NK-92 (cell line): ENCODE data around the gene PLEKHG5.

Source experiments
- DNase-seq: peaks from one replicate; lab custom pipeline; 2025; ENCODE audit not compliant: unreplicated experiment; lab: John Stamatoyannopoulos, UW

Gene PLEKHG5

GRCh38 chr1:6511056-6511455 lies 19.6 kb upstream of the PLEKHG5 start:
- no peak for DNase-seq

- DNase-seq, result no peak
These were observed 19.0 kb upstream of the PLEKHG5 start for GRCh38 chr1:6510493-6510892.

GRCh38 chr1:6509919-6510291 lies 18.4 kb upstream of the PLEKHG5 start:
- no peak for DNase-seq

- no peak for DNase-seq
These were observed 17.9 kb upstream of the PLEKHG5 start for GRCh38 chr1:6509220-6509918.

DNA sequence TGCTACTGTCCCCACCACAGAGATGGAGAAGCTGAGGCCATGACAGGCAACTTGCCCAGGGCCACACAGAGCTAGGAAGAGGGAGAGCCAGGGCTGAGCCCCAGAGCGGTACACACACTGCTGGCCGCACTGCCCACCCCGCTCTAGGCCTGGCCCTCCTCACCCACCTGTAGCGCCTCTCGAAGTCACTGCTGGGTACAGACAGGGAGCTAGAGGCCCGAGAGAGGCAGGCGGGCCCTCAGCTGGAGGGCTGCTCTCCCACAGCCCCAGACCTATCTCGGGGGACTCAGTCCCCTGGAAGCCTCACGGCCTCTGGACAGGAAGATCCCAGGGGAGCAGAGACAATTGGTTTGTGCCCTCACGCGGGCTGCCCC lies 17.3 kb upstream of the PLEKHG5 start:
- DNase-seq, result no peak

DNA sequence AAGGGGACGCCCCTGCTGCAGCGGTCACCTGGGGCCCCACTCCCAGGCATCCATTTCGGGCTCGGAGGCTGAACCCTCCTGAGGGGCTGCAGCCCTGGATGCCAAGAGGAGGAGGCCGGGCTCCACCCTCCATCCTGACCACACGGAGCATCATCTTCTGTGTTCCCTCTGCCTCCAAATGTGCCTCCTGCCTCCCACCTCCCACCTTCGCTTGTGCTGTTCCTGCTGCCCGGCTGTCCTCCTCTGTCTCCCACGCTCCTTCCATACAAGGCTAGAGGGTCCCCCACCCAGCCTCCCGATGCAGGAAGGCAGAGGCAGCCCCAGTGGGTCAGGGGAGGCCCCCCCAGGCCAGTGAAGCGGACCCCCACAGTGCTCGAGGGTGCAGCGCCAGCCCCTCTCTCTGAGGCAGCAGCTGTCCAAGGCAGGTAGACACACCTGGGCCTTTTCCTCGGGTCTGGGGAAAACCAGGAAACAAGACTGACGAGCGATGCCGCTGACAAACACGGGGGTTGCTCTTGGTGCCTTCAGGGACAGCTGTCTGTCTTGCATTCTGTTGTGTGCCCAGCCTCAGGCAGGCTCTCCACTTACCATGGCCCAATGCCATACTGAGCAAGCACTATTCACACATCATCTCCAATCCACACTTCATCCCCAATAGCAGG lies 16.8 kb upstream of the PLEKHG5 start:
- DNase-seq, result no peak

- no peak for DNase-seq
These were observed 16.0 kb upstream of the PLEKHG5 start for GRCh38 chr1:6507461-6507911.

DNA sequence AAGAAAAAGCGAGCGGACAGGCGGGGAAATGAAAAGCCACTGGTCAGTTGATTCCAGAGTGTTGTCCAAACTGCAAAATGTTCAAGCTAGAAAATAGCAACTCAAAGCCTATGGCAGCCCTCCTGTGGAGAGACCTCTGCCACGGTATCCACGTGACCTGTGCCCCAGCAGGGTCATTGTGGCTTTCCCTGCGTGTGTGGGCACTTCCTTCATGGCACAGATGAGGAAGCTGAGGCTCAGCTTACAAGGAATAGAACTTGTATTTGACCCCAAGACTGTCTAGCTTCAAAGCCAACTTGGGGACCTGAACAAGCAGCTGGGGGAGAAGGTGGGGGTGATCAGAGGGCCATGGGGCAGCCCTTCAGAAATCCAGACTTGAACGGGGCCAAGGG lies 15.6 kb upstream of the PLEKHG5 start:
- DNase-seq, result no peak

DNA sequence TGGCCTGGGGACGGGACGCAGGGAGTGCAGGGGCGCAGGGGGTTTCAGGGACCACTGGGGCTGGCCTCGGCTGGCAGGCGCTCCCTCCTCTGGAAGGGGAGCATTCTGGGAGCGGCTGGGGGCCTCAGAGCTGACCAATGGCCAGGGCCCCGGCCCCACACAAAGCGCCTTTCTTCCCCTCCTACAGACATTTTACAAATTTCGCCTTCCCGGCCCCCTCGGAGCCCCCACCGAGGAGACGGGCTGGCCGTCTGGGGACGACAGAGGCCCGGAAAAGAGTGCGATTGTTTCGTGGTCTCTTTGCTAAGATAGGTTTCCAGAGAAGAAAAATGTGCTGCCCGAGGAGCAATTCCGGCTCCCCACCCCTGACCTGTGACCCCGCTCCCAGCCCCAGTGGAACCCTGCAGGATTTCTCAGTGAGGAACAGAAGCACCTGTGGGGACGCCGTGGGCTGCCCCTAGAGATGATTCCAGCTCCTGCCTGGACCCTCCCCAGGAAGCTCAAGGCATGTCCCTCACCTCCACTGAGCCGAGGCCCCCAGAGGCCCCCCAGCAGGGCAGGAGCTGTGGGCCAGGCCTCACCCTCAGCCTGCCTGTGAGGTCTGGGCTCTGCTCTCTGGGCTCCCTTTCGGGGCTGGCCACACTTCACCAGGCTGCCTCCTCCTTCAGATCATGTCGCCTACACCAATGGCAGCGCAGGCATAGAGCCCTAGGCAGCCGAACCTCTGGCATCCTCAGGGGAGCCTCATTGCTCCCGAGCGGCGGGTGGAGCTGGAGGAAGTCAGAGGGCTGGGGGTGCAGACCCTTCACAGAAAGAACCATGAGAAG lies 15.0 kb upstream of the PLEKHG5 start:
- no peak for DNase-seq

DNA sequence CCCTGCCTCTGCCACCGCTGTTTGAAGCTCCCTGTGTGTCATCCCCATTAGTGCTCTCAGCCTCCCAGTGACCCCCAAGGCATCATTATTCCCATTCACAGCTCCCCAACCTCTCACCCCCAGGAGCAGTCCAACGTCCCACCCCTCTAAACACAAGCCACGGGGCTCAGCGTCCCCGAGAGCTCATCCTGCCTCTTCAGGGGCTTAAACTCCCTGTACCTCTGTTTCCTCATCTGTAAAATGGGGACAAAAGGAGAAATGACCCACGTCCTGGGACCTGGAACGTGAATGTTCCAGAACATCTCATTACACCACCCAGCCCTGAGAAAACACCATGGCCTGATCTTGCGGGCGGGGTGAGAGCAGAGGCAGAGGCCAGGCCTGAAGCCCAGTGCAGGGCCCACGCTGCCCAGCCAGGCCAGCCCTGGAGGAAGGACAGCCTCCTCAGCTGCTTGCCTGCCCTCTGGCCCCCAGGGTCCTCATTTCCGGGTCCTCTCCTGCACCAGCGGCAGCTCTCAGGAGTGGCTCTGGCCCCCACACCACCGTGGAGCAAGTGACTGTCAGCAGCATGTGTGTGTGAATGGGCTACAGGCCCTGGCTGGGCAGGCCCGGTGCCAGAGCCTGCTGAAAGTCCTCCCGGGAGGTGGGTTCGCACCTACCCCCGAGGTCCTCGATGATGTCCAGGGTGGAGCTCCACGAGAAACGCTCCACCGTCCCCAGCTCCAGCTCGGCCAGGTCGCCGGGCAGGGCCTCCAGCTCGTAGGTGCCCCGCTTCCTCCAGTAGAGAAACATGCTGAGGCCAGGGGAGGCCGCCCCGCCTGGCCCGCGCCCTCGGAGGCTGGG lies 14.1 kb upstream of the PLEKHG5 start:
- DNase-seq, result no peak

- DNase-seq, result no peak
These were observed 13.4 kb upstream of the PLEKHG5 start for GRCh38 chr1:6504887-6505286.

DNA sequence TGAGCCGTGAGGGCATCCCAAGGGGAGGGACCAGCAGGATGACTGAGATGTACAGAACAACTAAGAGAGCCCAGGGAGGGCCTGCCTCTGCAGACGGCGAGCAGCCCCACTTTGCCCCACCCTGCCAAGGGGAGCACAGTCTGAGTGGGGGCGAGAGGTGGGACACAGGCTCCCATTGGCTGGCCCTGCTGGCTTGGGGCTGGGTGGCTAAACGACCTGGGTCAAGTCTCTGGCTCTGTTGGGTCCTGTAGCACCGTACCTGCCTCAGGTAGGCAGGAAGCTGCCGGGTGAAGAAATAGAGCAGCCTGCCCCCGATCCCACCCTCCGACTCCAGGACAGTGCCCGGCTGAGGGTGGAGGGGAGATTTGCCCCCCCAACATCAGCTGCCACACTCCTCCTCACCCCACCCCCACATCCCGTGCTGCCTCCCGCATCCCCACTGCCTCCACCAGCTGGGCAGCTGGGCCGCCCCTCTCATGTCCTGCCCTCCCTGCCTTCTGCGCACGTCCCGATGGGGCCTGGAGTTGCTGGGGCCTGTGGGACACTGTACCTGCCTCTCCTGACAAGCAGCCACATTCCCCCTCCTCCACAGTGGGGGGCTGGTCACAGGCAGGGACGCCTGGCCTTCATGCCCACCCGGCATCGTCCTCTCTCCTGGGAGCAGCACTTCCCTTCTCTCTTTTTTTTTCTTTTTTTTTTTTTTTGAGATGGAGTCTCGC lies 12.6 kb upstream of the PLEKHG5 start:
- DNase-seq, result no peak

GRCh38 chr1:6502000-6502891 lies 10.8 kb upstream of the PLEKHG5 start:
- no peak for DNase-seq

GRCh38 chr1:6501279-6501813 lies 9.9 kb upstream of the PLEKHG5 start:
- no peak for DNase-seq

- DNase-seq, result no peak
These were observed 9.2 kb upstream of the PLEKHG5 start for GRCh38 chr1:6500544-6501278.

DNA sequence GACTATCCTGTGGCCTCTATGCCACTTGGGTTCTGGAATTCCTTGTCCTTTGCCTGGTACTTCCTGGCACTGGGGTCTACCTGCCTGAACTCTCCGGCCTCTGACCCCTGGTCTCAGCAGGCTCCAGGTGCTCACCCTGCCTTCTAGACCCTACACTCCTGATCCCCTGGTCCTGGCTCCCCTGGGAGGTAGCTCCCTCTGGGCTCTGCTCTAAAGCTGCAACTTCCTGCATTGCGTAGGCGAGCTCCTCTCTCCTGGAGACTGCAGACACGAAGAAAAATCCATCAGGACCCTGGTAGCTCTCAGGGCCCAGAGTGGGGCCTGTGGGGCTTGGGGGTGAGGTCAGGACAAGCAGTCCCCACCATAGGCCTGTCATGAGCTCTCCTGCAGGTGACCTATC lies 7.8 kb upstream of the PLEKHG5 start:
- no peak for DNase-seq

GRCh38 chr1:6498576-6499111 lies 7.2 kb upstream of the PLEKHG5 start:
- DNase-seq, result no peak

- no peak for DNase-seq
These were observed 6.6 kb upstream of the PLEKHG5 start for GRCh38 chr1:6497867-6498575.
